Mesenteric fat pad (tissue), 1 donor: Measurements from ENCODE around the gene PTPRN2. TPM values are rescaled to one million over a fixed set of nuclear protein-coding genes. Genes with fewer than 3 reads are reported as not detected.
"Not testable (repeated sequence)": the region's sequence is repeated elsewhere in the genome, so short reads cannot be mapped to it uniquely, and the experiment has no call there.

Source experiments
- DNase-seq: peaks from one replicate; pipeline ENCODE4 v3.0.0-alpha.2; 2020; ENCODE audit warnings: low spot score
- total RNA-seq: library from RNA; stranded (reverse); fragmentation: NEBNext Ultra II Directional; extraction: Animal tissue kit (Norgen Biotek cat#: 25700); gene quantifications from one replicate; pipeline ENCODE4 v1.2.1, GENCODE V29; 2021
- donor health status: DM: yes; HTN: yes; CAD: no.

Gene PTPRN2
- total RNA-seq, 1 donor from 2014 or later, result 2.6 TPM

DNA sequence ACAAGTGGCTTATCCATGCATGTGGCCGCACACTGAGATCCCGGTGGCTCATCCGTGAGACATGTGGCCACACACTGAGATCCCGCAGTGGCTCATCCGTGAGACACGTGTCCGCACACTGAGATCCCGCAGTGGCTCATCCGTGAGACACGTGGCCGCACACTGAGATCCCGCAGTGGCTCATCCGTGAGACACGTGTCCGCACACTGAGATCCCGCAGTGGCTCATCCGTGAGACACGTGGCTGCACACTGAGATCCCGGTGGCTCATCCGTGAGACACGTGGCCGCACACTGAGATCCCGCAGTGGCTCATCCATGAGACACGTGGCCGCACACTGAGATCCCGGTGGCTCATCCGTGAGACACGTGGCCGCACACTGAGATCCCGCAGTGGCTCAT, 181.9 kb downstream of the PTPRN2 start:
- not testable (repeated sequence) for DNase-seq

DNA sequence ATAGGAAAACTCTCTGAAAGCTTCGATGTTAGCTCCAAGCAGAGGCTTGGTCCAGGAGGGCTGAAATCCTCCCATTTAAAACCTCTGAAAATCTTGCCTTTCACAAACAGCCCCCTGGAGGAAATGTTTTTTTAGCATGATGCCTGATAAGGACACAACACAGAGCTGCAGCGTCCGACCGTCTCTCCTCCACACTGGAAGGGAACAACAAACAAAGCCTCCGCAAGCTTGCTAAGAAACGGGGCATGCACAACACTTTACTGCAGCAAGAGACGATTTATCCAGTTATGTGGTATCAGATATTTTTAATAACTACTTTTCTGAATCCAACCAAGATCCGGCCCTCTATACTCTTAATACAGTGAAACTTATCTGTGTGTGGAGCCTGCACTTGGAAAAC, 182.3 kb downstream of the PTPRN2 start:
- no peak for DNase-seq

- no peak for DNase-seq
Measured at GRCh38 chr7:158404031-158404761, 183.4 kb downstream of the PTPRN2 start.

GRCh38 chr7:158403013-158403821, 184.4 kb downstream of the PTPRN2 start:
- no peak for DNase-seq

GRCh38 chr7:158402471-158402870, 185.2 kb downstream of the PTPRN2 start:
- no peak for DNase-seq

DNA sequence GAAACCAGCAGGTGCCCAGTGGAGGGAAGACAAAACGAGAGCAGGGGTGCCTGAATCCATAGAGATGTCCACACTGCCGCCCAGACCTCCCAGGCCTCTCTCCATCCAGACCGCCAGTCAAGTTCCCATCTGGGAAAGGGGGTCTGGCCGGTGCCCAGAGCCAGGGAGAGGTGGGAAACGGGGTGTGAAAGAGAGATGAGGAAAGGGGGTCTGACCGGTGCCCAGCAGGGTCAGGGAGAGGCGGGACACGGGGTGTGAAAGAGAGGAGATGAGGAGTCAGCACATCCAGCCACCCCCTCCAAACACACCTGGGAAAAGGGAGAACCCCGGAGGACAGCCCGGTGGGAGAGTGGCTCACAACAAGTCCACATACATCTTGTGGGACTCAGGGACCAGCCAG, 185.8 kb downstream of the PTPRN2 start:
- DNase-seq, result no peak

DNA sequence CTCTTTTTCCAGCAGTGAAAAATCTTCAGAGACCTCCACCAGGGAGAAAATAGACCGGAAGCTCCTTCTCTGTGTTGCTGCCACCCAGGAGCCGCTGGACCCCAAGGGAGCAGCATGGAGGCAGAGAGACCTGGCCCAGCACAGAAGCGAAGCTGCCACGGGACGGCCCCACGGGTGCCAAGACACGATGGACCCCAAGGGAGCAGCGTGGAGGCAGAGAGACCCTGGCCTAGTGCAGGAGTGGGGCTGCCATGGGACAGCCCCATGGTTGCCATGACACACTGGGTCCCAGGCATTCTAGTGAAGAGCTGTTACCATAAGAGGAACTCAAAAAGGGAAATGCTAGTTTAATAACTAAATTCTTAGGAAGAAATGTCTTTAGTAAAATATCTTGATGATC, 186.3 kb downstream of the PTPRN2 start:
- no peak for DNase-seq

GRCh38 chr7:158400601-158401225, 186.9 kb downstream of the PTPRN2 start:
- DNase-seq, result no peak

DNA sequence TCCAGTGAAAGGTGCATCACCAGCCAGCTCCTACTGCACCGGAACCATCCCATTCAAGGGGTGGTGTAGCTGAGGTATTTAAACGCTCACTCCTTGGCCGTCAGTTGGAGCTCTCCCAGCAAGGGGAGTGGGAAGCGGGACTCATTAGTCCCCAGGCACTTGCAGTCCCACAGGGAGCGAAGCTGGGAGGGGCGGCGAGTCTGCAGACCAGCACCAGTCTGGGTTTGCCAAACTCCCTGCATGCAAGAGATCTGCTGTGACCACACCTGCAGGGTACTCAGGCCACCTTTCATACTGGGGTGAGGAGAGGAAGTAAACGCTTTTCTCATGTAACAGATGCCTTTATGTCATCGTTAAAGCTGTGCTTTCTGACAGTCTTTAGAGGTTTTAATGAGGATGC, 187.9 kb downstream of the PTPRN2 start:
- no peak for DNase-seq

GRCh38 chr7:158398750-158399149, 188.9 kb downstream of the PTPRN2 start:
- no peak for DNase-seq

- DNase-seq, result no peak
Measured at GRCh38 chr7:158397885-158398284, 189.7 kb downstream of the PTPRN2 start.

GRCh38 chr7:158396982-158397862, 190.4 kb downstream of the PTPRN2 start:
- DNase-seq, result no peak

GRCh38 chr7:158396301-158396905, 191.2 kb downstream of the PTPRN2 start:
- DNase-seq, result no peak

DNA sequence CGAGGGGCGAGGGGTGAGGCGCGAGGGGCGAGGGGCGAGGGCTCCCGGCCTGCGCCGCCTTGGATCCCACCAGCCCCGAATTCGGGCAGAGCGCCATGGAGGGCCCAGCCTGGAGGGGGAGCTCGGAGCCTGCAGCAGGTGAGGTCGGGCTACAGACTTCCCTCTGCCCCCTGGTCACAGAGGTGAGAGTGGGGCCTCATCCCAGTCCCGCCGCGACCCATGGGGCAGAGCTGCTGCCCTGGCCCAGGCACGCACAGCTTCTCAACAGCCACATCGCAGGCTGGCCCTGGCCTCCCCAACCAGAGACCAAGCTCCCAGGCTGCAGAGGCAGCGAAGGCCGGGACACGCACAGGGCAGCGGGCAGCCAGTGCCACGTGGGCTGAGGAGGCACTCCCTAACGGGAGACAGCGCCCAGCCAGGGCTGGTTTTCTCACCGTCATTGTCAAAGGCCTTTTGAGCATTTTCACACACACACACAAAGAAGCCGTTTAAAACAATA, 191.8 kb downstream of the PTPRN2 start:
- DNase-seq, result no peak

DNA sequence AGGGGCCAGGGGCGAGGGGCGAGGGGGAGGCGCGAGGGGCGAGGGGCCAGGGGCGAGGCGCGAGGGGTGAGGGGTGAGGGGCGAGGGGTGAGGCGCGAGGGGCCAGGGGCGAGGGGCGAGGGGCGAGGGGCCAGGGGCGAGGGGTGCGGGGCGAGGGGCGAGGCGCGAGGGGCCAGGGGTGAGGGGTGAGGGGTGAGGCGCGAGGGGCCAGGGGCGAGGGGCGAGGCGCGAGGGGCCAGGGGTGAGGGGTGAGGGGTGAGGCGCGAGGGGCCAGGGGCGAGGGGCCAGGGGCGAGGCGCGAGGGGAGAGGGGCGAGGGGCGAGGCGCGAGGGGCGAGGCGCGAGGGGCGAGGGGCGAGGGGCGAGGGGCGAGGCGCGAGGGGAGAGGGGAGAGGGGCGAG, 192.3 kb downstream of the PTPRN2 start:
- no peak for DNase-seq

DNA sequence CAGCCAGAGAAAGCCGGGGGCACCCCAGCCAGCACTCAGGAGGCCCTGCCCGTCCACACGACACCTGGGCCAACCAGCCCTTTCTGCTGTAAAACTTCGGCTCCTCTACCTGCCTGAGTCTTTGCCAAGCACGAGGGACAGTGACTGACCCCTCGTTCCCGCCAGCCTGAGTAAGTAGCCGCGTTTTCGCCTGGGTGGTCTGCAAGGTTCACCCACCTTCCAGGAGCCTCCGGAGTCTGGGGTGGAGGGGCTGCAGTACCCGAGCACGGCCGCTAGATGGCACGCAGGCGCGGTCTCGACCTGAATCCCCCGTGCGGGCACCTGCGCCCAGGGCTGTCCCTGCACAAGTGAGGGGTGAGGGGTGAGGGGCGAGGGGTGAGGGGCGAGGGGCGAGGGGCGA, 192.7 kb downstream of the PTPRN2 start:
- DNase-seq, result no peak

DNA sequence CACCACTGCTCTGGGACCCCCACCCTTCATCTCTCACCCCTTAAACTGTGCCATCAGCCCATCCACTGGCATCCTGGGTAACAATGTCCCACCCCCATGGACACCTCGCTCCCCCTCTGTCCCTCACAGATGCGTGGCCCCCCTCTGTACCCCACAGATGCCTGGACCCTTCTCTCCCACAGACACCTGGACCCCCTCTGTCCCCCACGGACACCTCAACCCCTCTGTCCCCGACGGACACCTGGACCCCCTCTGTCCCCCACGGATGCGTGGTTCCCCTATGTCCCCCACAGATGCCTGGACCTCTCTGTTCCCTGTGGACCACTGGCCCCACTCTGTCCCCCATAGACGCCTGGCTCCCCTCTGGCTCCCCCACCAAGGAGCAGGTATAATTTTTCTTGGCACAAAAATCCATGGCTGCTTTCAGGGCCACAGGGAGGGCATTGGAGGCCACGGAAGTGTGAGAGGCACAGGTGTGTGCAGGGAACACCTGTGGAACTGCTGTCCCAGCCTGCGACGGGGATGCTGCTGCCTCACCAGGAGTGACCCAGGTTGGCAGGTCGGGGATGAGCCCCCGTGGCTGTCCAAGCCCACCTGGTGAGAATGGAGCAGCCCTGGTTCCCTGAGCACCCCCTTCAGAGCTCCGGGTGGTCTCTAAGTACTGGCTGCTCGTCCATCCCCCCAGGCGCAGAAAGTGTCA, 193.5 kb downstream of the PTPRN2 start:
- no peak for DNase-seq

DNA sequence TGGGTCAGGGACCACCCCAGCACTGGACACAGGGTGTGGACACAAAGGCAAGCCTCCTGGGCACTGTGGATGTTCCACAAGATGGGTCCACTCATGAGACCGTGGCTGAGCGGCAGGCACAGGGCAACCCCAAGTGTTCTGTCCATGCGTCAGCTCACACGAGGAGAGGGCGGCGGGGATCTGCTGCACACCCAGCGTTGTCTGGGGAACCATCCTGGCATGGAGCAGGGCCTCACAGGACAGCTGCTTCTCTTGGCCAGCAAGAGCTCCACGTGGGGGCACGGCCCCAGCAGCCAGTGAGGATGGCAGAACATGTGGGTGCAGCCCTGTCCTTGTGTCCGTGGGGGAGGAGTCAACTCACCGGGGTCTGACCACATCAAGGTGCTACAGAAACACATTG, 195.4 kb downstream of the PTPRN2 start:
- no peak for DNase-seq

DNA sequence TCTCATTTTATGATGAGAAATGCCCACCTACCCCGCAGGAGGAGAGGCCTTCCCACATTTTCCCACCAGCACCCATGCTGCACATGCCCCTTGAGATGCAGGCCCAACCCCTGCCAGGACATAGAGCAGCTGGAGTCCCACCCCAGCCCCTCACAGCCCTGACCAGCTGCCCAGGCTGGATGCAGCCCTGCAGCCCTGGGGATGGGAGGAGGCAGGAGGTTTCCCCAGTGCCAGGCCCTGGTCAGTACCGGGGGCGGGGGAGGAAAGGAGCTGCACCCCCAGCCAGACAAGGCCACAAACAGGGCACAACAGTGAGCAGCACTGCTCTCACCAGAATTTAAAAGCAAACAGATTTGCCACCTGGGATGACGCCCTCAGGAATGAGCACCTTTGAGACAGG, 196.1 kb downstream of the PTPRN2 start:
- no peak for DNase-seq

- DNase-seq, result no peak
Measured at GRCh38 chr7:158391141-158391540, 196.5 kb downstream of the PTPRN2 start.
